ENCODE data around the gene KPNB1. TPM values are rescaled to one million over a fixed set of nuclear protein-coding genes. Genes with fewer than 3 reads are reported as not detected.

KPNB1 gene
- total RNA-seq, 1 donor from 2014 or later, result 210 TPM

DNA sequence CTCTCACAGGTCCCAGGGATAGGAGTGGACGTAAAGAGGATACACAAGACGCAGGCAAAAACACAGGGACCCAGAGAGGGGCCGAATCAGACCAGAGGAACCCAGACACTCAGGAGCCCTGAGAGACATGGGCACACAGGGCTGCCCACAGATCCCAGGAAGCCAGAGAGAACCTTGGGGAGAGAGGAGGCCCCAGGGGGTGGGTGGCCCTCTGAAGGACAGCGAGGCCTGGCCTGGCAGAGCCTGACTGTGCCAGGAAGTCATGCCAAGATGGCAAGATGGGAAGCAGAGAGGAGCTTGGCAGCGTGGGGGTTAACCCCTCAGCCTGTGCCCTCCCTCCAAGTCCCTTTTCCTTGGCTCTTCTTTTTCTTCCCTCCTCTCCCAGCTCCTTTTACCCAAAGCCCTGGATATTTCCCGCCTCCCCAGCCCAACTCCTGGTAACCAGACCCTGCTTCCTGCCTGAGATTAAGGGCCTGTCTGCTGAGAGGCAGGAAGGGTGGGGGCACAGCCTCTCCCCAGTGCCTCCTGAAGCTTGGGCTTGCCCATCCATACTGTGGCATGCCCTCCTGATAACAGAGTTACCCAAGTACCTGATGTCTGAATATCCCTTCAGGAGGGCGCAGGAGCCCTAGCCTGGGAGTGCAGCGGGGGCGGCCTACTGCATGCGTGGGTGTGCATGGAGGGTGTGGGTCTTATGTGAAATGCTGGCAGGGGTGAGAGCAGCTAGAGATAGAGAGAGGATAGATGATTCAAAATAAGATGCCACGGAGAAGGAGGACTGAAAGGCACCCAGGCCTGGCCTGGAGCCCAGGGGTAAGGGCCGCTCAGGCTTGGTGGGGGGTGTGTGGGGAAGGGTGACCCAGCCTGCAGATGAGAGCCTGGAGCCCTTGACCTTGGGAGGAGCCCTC, 77.3 kb downstream of the KPNB1 start:
- intact Hi-C loops (cut with DNase I), result no loop called here
- H3K9me3 ChIP-seq, result no peaks in the 10 kb centered on the region
- H3K27me3 ChIP-seq (ENCODE audit: low read depth), result peaks cover 48% of the 10 kb centered on the region
- no peaks in the 10 kb centered on the region for H3K36me3 ChIP-seq
- TF ChIP-seq, protein P1, sequence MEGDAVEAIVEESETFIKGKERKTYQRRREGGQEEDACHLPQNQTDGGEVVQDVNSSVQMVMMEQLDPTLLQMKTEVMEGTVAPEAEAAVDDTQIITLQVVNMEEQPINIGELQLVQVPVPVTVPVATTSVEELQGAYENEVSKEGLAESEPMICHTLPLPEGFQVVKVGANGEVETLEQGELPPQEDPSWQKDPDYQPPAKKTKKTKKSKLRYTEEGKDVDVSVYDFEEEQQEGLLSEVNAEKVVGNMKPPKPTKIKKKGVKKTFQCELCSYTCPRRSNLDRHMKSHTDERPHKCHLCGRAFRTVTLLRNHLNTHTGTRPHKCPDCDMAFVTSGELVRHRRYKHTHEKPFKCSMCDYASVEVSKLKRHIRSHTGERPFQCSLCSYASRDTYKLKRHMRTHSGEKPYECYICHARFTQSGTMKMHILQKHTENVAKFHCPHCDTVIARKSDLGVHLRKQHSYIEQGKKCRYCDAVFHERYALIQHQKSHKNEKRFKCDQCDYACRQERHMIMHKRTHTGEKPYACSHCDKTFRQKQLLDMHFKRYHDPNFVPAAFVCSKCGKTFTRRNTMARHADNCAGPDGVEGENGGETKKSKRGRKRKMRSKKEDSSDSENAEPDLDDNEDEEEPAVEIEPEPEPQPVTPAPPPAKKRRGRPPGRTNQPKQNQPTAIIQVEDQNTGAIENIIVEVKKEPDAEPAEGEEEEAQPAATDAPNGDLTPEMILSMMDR (IDR thresholded peaks at IDR 0.05), result no peak
- DNase-seq, result peak; percentile 16
- no peak overlapping the region for H3K27ac ChIP-seq
- peaks cover under 1% of the 10 kb centered on the region for H3K4me1 ChIP-seq
- ATAC-seq, result peak in 1 of 2 donors; percentile 8
- no peak overlapping the region for H3K4me3 ChIP-seq

DNA sequence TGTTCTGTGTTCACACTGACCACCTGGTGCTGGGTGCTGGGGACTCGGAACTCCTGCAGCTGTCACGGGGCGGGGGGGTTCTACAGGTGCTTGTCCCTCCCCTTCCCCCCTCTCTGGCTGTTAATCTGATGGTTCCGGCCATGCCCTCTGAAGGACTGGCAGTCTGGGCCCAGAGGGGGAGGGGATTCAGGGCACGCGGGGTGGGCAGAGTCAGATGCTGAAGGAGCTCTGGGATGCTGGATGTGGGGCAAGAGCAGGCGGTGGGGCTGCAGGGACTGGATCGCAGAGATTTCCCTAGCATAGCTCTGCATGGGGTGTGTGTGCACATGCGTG, 78.0 kb downstream of the KPNB1 start:
- intact Hi-C loops (cut with DNase I), result no loop called here
- no peaks in the 10 kb centered on the region for H3K36me3 ChIP-seq
- no peaks in the 10 kb centered on the region for H3K9me3 ChIP-seq
- H3K27me3 ChIP-seq (ENCODE audit: low read depth), result peaks cover 49% of the 10 kb centered on the region
- DNase-seq, result peak; percentile 16
- TF ChIP-seq, protein P1 (IDR thresholded peaks at IDR 0.05), result no peak
- H3K4me3 ChIP-seq, result no peak overlapping the region
- no peak overlapping the region for H3K27ac ChIP-seq
- ATAC-seq, result no peak
- peaks cover 6% of the 10 kb centered on the region for H3K4me1 ChIP-seq

DNA sequence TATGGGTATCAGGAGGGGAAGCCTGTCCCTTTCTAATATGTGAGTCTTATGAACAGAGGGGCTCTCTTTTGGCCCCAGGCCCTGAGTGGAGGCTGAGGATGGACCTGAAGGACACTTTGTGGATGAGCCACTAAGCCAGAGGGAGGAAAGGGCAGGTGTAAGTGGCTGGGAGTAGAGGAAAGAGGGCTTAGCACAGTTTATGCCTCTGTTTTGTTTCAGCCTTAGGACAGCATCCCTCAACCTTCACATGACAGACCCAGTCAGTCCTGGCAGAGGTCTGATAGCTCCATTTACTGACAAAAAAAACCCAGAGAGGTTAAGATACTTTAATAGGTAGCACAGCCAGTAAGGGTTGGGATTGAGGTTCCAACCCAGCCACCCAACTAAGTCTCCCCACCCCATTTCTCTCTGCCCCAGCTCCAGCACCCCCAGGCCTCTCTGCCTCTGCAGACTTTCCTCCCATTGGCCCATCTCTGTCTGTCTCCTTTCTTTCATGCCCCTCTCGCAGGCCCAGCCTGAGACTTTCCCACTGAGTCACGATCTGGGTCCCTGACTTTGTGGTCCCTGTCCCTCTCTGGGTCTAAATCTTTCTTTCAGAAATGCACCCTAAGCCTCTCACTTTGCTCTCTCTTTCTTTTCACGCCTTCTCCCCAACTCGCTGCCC, 78.6 kb downstream of the KPNB1 start:
- DNase-seq (peak; percentile 9), ATAC-seq (no peak)
- H3K9me3 ChIP-seq, result no peaks in the 10 kb centered on the region
- peaks cover 49% of the 10 kb centered on the region for H3K27me3 ChIP-seq (ENCODE audit: low read depth)
- no peaks in the 10 kb centered on the region for H3K36me3 ChIP-seq
- H3K4me1 ChIP-seq, result peaks cover 13% of the 10 kb centered on the region
- H3K27ac ChIP-seq, result no peak overlapping the region
- intact Hi-C loops (cut with DNase I), result no loop called here
- TF ChIP-seq, protein P1 (IDR thresholded peaks at IDR 0.05), result no peak
- no peak overlapping the region for H3K4me3 ChIP-seq

DNA sequence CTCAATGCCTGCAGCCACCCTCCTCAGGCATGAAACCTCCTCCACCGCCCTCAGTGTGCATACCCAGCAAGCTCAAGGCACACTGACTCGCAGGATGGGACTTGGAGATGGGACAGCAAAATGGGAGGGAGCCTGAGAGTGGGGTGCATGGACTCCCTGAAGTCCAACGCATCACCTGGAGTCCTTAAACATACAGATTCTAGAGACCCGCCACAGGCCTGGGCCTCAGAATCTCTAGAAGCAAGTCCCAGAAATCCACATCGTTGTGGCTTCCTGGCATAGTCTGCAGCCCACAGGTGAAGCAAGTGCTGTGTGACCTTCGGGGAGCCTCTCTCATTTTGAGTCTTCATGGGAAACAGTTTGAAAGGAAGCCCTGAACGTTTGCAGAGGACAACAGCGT, 79.8 kb downstream of the KPNB1 start:
- Histone ChIP-seq H3K36me3 (no peaks in the 10 kb centered on the region), H3K27me3 (ENCODE audit: low read depth) (peaks cover 58% of the 10 kb centered on the region), H3K9me3 (no peaks in the 10 kb centered on the region), H3K4me3 (no peak overlapping the region), H3K27ac (no peak overlapping the region), H3K4me1 (peaks cover 19% of the 10 kb centered on the region)
- DNase-seq (peak; percentile 20), ATAC-seq (no peak)
- TF ChIP-seq, protein P1 (IDR thresholded peaks at IDR 0.05), result no peak
- intact Hi-C loops (cut with DNase I), result no loop called here

DNA sequence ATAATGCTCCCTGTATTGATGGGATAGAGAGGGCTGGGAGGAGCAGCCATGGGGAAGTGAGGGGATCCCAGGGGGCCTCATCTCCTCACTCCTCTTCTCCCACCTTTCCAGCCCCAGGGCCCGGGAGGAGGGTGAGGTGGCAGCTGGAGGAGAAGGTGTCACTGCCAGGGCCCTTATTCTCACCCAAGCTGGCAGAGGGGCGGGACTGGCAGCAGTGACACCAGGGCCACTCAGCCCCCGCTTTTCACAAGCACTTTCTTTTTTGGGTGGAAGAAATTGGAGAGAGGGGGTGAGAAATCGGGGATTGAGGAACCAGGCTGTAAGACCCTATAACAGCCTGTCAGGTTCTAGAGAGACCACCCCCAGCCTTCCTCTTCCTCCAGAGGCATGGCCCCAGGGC, 81.0 kb downstream of the KPNB1 start:
- DNase-seq (no peak), ATAC-seq (no peak)
- intact Hi-C loops (cut with DNase I), result no loop called here
- TF ChIP-seq, protein P1 (IDR thresholded peaks at IDR 0.05), result no peak
- H3K4me3 ChIP-seq, result no peak overlapping the region
- H3K27me3 ChIP-seq (ENCODE audit: low read depth), result peaks cover 61% of the 10 kb centered on the region
- peaks cover 19% of the 10 kb centered on the region for H3K4me1 ChIP-seq
- no peak overlapping the region for H3K27ac ChIP-seq
- no peaks in the 10 kb centered on the region for H3K9me3 ChIP-seq
- H3K36me3 ChIP-seq, result no peaks in the 10 kb centered on the region

Data from lower lobe of right lung (tissue), 2 donors.